K562 (cell line): ENCODE data around the gene ABR. TPM values are rescaled to one million over a fixed set of nuclear protein-coding genes. Genes with fewer than 3 reads are reported as not detected.

Experiments used
- ATAC-seq: fragments of 200-7000 bp; cut with Tn5 transposase; 3 replicates; pipeline ENCODE4 v1.9.1; 2020; ENCODE audit warnings: moderate library complexity
- BruUV-seq: library from RNA; stranded (reverse); fragments of 400-500 nt; replicated peaks from 2 replicates; lab custom pipeline; 2021; lab: Mats Ljungman, UMichigan
- CTCF ChIA-PET: fragments of 300-600 bp; formaldehyde crosslinking; extraction: SDS; loops from one replicate; lab custom pipeline; 2021; ENCODE audit warnings: low intra/inter-chr PET ratio; lab: Yijun Ruan, JAX
- POLR2A ChIA-PET: fragments of 300-600, 350-650 bp; sonication (Branson Sonifier 250); formaldehyde crosslinking; extraction: SDS; loops from one replicate; lab custom pipeline; 2021; ENCODE audit warnings: antibody characterized with exemption, inconsistent platforms; lab: Yijun Ruan, JAX
- DNase-seq, 4 experiments: peaks; one replicate each; pipeline versions ENCODE4 v3.0.0 to v3.0.0-alpha.2; 2011 to 2018; ENCODE audit warnings: low spot score in 3 of 4, mixed read lengths in 3 of 4; ENCODE audit errors: extremely low read depth in 1 of 4
- FAIRE-seq: peaks from 2 replicates; lab custom pipeline; 2011; peaks lifted over from hg19 to GRCh38; lab: Jason Lieb, UNC
- H2AFZ ChIP-seq: 2 replicates; pipeline ENCODE4 v1.6.0; 2011; ENCODE audit warnings: low read depth, low read length, control low read depth, inconsistent platforms
- H3K27ac ChIP-seq: fragments of 200-600 bp; 3 replicates; pipeline ENCODE4 v1.8.0; 2011; ENCODE audit warnings: low read depth, mild to moderate bottlenecking, control low read depth, inconsistent platforms, low read length, moderate library complexity, mixed read lengths; ENCODE audit errors: extremely low read depth
- H3K27me3 ChIP-seq, 2 experiments: fragments of 300-600 bp in 1 of 2; 2 replicates in 1 of 2; 3 replicates in 1 of 2; pipeline versions ENCODE4 v1.6.0 to v1.8.0; 2011; ENCODE audit warnings: inconsistent platforms in 2 of 2, low read length in 2 of 2, mild to moderate bottlenecking in 1 of 2, mixed read lengths in 1 of 2, moderate library complexity in 1 of 2; ENCODE audit not compliant: control insufficient read depth in 2 of 2, insufficient read depth in 2 of 2
- H3K36me3 ChIP-seq: fragments of 300-600 bp; 3 replicates; pipeline ENCODE4 v1.8.0; 2011; ENCODE audit warnings: mild to moderate bottlenecking, low read length, inconsistent platforms; ENCODE audit not compliant: control insufficient read depth, insufficient read depth
- H3K4me1 ChIP-seq, 2 experiments: fragments of 200-600 bp in 1 of 2; replicated peaks in 1 of 2; 2 replicates in 1 of 2; 3 replicates in 1 of 2; pipeline versions ENCODE4 v1.5.1 to v1.8.0; 2011; ENCODE audit warnings: inconsistent platforms in 2 of 2, low read length in 2 of 2, mild to moderate bottlenecking in 1 of 2, mixed read lengths in 1 of 2, moderate library complexity in 1 of 2; ENCODE audit not compliant: control insufficient read depth in 2 of 2, insufficient read depth in 2 of 2
- H3K4me2 ChIP-seq: 2 replicates; pipeline ENCODE4 v1.6.1; 2011; ENCODE audit warnings: low read length, control low read depth, inconsistent platforms, mixed read lengths; ENCODE audit not compliant: insufficient read depth
- H3K4me3 ChIP-seq: fragments of 200-600 bp; sonication (generic), shearing (Covaris generic); 2 replicates; pipeline ENCODE4 v1.5.1; 2016; ENCODE audit warnings: control low read depth, inconsistent platforms
- H3K79me2 ChIP-seq: fragments of 200-600 bp; 3 replicates; pipeline ENCODE4 v1.8.0; 2011; ENCODE audit warnings: low read length, inconsistent platforms; ENCODE audit not compliant: control insufficient read depth, insufficient read depth
- H3K9ac ChIP-seq, 2 experiments: 2 replicates each; pipeline versions ENCODE4 v1.6.0 to v1.6.1; 2011; ENCODE audit warnings: low read depth in 2 of 2, low read length in 2 of 2, control low read depth in 1 of 2, inconsistent platforms in 1 of 2, mild to moderate bottlenecking in 1 of 2, mixed read lengths in 1 of 2; ENCODE audit not compliant: insufficient read depth in 1 of 2
- H3K9me1 ChIP-seq: one replicate; pipeline ENCODE4 v1.6.0; 2011; ENCODE audit warnings: inconsistent platforms, mild to moderate bottlenecking, low read length, moderate library complexity; ENCODE audit not compliant: control insufficient read depth, insufficient read depth
- H3K9me3 ChIP-seq: replicated peaks from 2 replicates; pipeline ENCODE4 v1.5.1; 2011; ENCODE audit warnings: low read depth, low read length, inconsistent platforms; ENCODE audit not compliant: control insufficient read depth, insufficient read depth
- H4K20me1 ChIP-seq: replicated peaks from 2 replicates; pipeline ENCODE4 v1.6.1; 2011; ENCODE audit warnings: low read length, inconsistent platforms, mixed read lengths; ENCODE audit not compliant: control insufficient read depth, insufficient read depth
- CTBP1 ChIP-seq: fragments of 450-650 bp; IDR thresholded peaks from 2 replicates; pipeline ENCODE4 v1.6.1; 2016; ENCODE audit warnings: borderline replicate concordance
- ELF1 ChIP-seq: fragments of 200-800 bp; sonication (Bioruptor generic); IDR thresholded peaks from 2 replicates; pipeline ENCODE4 v1.6.1; 2016; ENCODE audit warnings: missing genetic modification characterization, missing compliant biosample characterization
- ETV1 ChIP-seq: fragments of 450-650 bp; conservative IDR thresholded peaks from 2 replicates; pipeline ENCODE4 v1.6.1; 2016; ENCODE audit warnings: missing genetic modification characterization, control low read depth, low read depth, missing compliant biosample characterization
- HMGXB4 ChIP-seq: sonication (generic); formaldehyde crosslinking; IDR thresholded peaks from 2 replicates; pipeline ENCODE4 v1.8.1; 2023; ENCODE audit warnings: mild to moderate bottlenecking, missing genetic modification reagents
- IFI16 ChIP-seq: fragments of 250-450 bp; sonication (Bioruptor Pico); IDR thresholded peaks from 2 replicates; pipeline ENCODE4 v2.1.2; 2022; ENCODE audit warnings: mild to moderate bottlenecking, inconsistent platforms
- KDM2B ChIP-seq: fragments of 250-450 bp; sonication (Bioruptor Pico); IDR thresholded peaks from 2 replicates; pipeline ENCODE4 v1.8.0; 2021; ENCODE audit warnings: mild to moderate bottlenecking, moderate library complexity
- MEIS2 ChIP-seq: fragments of 450-650 bp; IDR thresholded peaks from 2 replicates; pipeline ENCODE4 v1.6.1; 2014; ENCODE audit warnings: mild to moderate bottlenecking; ENCODE audit not compliant: partially characterized antibody
- PBX2 ChIP-seq, 2 experiments: IDR thresholded peaks in 1 of 2; conservative IDR thresholded peaks in 1 of 2; 2 replicates each; pipeline ENCODE4 v1.6.1; 2016; ENCODE audit warnings: low read depth in 2 of 2, mild to moderate bottlenecking in 1 of 2, missing compliant biosample characterization in 1 of 2, missing genetic modification characterization in 1 of 2, moderate library complexity in 1 of 2
- PKNOX1 ChIP-seq: fragments of 450-650 bp; IDR thresholded peaks from 2 replicates; pipeline ENCODE4 v1.6.1; 2016
- PURB ChIP-seq: sonication (generic); formaldehyde crosslinking; IDR thresholded peaks from 2 replicates; pipeline ENCODE4 v1.9.0; 2021; ENCODE audit warnings: low read depth, mild to moderate bottlenecking, missing genetic modification reagents
- TRIM28 ChIP-seq: fragments of 450-650 bp; IDR thresholded peaks from 2 replicates; pipeline ENCODE4 v1.6.1; 2017
- WGBS: fragments of 100-300 bp; shearing (Covaris generic); methylation state at CpG from one replicate; pipeline ENCODE4 v1.1.6; 2016; ENCODE audit warnings: low coverage, mixed read lengths; ENCODE audit not compliant: insufficient coverage; ENCODE audit errors: missing lambda C conversion rate; 5-methylcytosine and 5-hydroxymethylcytosine counted together
- in situ Hi-C: fragments of 300-500 bp; cut with MboI; formaldehyde crosslinking; loops from 4 replicates; pipeline ENCODE4 v1.15.0; 2018; ENCODE audit warnings: inconsistent platforms, mixed read lengths
- intact Hi-C: fragments of 100-400 bp; cut with micrococcal nuclease; formaldehyde crosslinking; loops from 2 replicates; pipeline ENCODE4 v1.14.2; 2022
- polyA plus RNA-seq, 8 experiments: library from polyadenylated mRNA; depleted of rRNA in 4 of 8; stranded (reverse) in 5 of 8; unstranded in 3 of 8; fragments of >200 nt; fragmentation: Nextera tagmentation in 2 of 8; fragmentation: Illumina TruSeq in 1 of 8; extraction: Ambion mirVana in 2 of 8; extraction: Trizol in 1 of 8; gene quantifications; 2 replicates each; pipeline versions ENCODE4 v1.2.1 to v1.2.3, GENCODE V29; 2011 to 2014; ENCODE audit warnings: inconsistent platforms in 1 of 8, missing spikeins in 1 of 8
- total RNA-seq, 7 experiments: library from RNA; depleted of rRNA in 6 of 7; stranded (reverse); fragments of >200 nt in 6 of 7; fragmentation: Illumina TruSeq in 2 of 7; extraction: Trizol in 2 of 7; gene quantifications; 2 replicates each; pipeline versions ENCODE4 v1.2.1 to v1.2.3, GENCODE V29; 2011 to 2021; ENCODE audit warnings: low replicate concordance in 1 of 7

The ABR gene
- total and polyA plus RNA-seq, 9 of the 15 experiments (the other 6 are each of a cell fraction or from before 2014, with no cell fraction given), result 0.07 to 1.6 (median 0.37) TPM; not detected in 1

- BruUV-seq, result no TSS peak
- no peaks in the 10 kb centered on the region for H4K20me1 ChIP-seq
- H3K79me2 ChIP-seq, result no peaks in the 10 kb centered on the region
- H3K27me3 ChIP-seq, result peaks cover 0 to 39% of the 10 kb centered on the region in 2 experiments; a peak in 2 of 5 replicates
- no peak for FAIRE-seq
- POLR2A ChIA-PET, result interaction anchor here (0.6 to 0.7 kb wide), 2 partner anchors 11 to 16 kb away, joined by 4 to 5 read pairs; no protein-coding TSS in a partner anchor
- 2% methylated on average over 13 of the region's 14 CpGs for WGBS
- intact Hi-C loops (no loop called here), in situ Hi-C loops (no loop called here)
- no peak overlapping the region for H3K4me3 ChIP-seq
- no peaks in the 10 kb centered on the region for H3K9me1 ChIP-seq
- peaks cover 0 to 24% of the 10 kb centered on the region in 2 experiments; a peak in 2 of 5 replicates for H3K4me1 ChIP-seq
- no peak overlapping the region for H3K27ac ChIP-seq
- CTCF ChIA-PET, result no interaction called here
- peak overlapping the region in 1 of 2 experiments; percentile 72; a peak in 1 of 4 replicates for H3K9ac ChIP-seq
- H3K36me3 ChIP-seq, result no peaks in the 10 kb centered on the region
- H3K4me2 ChIP-seq, result no peak overlapping the region
- DNase-seq, result peak; percentile 16 to 49 (median 42)
- peak; percentile 66 for ATAC-seq
- no peaks in the 10 kb centered on the region for H3K9me3 ChIP-seq
- no peak overlapping the region for H2AFZ ChIP-seq
- TF ChIP-seq KDM2B (CRISPR knock-in tag), result no peak
- peak; percentile 60 for TF ChIP-seq MEIS2
- no peak for TF ChIP-seq TRIM28
- TF ChIP-seq PURB (CRISPR knock-in tag), result no peak
- no peak for TF ChIP-seq HMGXB4 (CRISPR knock-in tag)
- TF ChIP-seq PBX2 (CRISPR knock-in tag; IDR thresholded peaks at IDR 0.05; ENCODE audit: low read depth), result 0 out of 2 replicates have a peak, but pooled peaks have one; percentile 18
- no peak for TF ChIP-seq PBX2 (tag; conservative IDR thresholded peaks at IDR 0.05; ENCODE audit: low read depth)
- TF ChIP-seq PKNOX1, result peak; percentile 74
- no peak for TF ChIP-seq IFI16 (CRISPR knock-in tag)
- TF ChIP-seq ETV1 (tag), result 0 out of 2 replicates have a peak, but pooled peaks have one; percentile 47
- peak; percentile 40; the same call in 1 of the 2 replicates for TF ChIP-seq CTBP1
- TF ChIP-seq ELF1 (tag), result 0 out of 2 replicates have a peak, but pooled peaks have one; percentile 21
These were observed 169.2 kb downstream of the ABR start for GRCh38 chr17:1010586-1010985.
